ENCODE measurements around the gene PTPRR.

DNA sequence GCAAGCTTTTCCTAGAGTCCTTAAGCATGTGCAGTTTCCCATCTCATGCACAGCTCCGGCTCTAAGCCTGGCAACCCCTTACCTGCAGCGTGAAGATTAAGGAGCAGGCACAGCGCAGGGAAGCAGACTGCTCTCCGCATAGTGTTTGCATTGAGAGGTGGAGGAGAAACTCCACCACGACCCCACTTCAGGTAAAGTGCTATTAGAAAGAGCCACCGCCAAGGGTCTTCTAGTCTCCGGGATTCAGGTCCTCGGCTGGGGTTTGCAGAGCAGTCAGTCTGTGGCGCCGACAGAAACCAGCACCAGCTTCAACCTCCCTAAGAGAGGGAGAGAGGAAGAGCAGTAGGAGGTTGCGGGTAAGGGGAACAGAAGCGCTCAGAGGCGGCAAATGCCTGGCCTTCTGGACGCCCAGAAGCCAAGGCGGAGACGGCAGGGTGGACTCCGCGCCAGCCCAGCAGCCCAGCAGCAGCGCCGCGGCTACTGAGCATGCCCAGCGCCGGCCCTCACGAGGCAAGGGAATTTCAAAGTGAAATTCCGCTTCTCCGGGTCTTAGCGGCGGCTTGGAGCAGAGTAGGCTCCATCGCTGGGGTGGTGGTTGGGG is at the start of gene PTPRR:
- no peak for TF ChIP-seq CTCF (IDR thresholded peaks at IDR 0.05; ENCODE audit: low read depth, low read length)
- no peak for TF ChIP-seq POLR2A (IDR thresholded peaks at IDR 0.05; ENCODE audit: extremely low read depth, insufficient read length)
- no peak for TF ChIP-seq MAX (IDR thresholded peaks at IDR 0.05; ENCODE audit: low read depth, low read length)
